SK-N-MC (cell line): ENCODE measurements around the gene GSE1.

Source experiments
- EZH2 ChIP-seq: fragments of 200-600 bp; sonication (generic); IDR thresholded peaks from one replicate; pipeline ENCODE4 v1.6.1; 2017; ENCODE audit warnings: antibody characterized with exemption
- FOXP2 ChIP-seq: optimal IDR thresholded peaks from 2 replicates; pipeline ENCODE3; 2011; ENCODE audit warnings: mild to moderate bottlenecking, moderate library complexity; ENCODE audit not compliant: insufficient read depth; ENCODE audit errors: extremely low read length, control extremely low read depth
- POLR2AphosphoS5 ChIP-seq: IDR thresholded peaks from 2 replicates; pipeline ENCODE4 v1.6.1; 2012; ENCODE audit warnings: mild to moderate bottlenecking, low read depth, low read length, borderline replicate concordance

GRCh38 chr16:85689950-85690320, 76.8 kb downstream of the GSE1 start:
- TF ChIP-seq EZH2 (no peak), POLR2AphosphoS5 (no peak), FOXP2 (no peak)
